NCI-H1436 (cell line): ENCODE data around the gene CST11.
"Not testable (repeated sequence)": the region's sequence is repeated elsewhere in the genome, so short reads cannot be mapped to it uniquely, and the experiment has no call there.

Source experiments
- DNase-seq: peaks from one replicate; lab custom pipeline; 2025; lab: John Stamatoyannopoulos, UW

Gene CST11

GRCh38 chr20:23452776-23453175 lies at the start of gene CST11:
CST11 (minus strand) TSS chr20:23452876; CDS start chr20:23452811, 65 bp downstream.
- DNase-seq: no peak

GRCh38 chr20:23501926-23502325 lies 49.2 kb upstream of the CST11 start:
- DNase-seq: no peak

- no peak for DNase-seq
Measured at GRCh38 chr20:23497536-23497935, 44.9 kb upstream of the CST11 start.

- DNase-seq: no peak
Measured at GRCh38 chr20:23493172-23493772, 40.6 kb upstream of the CST11 start.

- DNase-seq: no peak
Measured at GRCh38 chr20:23492292-23492691, 39.6 kb upstream of the CST11 start.

GRCh38 chr20:23490817-23491216 lies 38.1 kb upstream of the CST11 start, which contains the start of gene CST8:
CST8 (plus strand) TSS chr20:23491117; CDS start chr20:23491668, 551 bp downstream.
- no peak for DNase-seq

GRCh38 chr20:23488996-23489395 lies 36.3 kb upstream of the CST11 start:
- no peak for DNase-seq

- DNase-seq: no peak
Measured at GRCh38 chr20:23488470-23488869, 35.8 kb upstream of the CST11 start.

GRCh38 chr20:23484081-23484480 lies 31.4 kb upstream of the CST11 start:
- no peak for DNase-seq

- no peak for DNase-seq
Measured at GRCh38 chr20:23482138-23482537, 29.5 kb upstream of the CST11 start.

GRCh38 chr20:23479043-23479442 lies 26.4 kb upstream of the CST11 start:
- no peak for DNase-seq

- no peak for DNase-seq
Measured at GRCh38 chr20:23477223-23477622, 24.5 kb upstream of the CST11 start.

- no peak for DNase-seq
Measured at GRCh38 chr20:23476015-23476754, 23.5 kb upstream of the CST11 start.

- no peak for DNase-seq
Measured at GRCh38 chr20:23475395-23475794, 22.7 kb upstream of the CST11 start.

- DNase-seq: not testable (repeated sequence)
Measured at GRCh38 chr20:23473293-23473692, 20.6 kb upstream of the CST11 start.

GRCh38 chr20:23472306-23472705 lies 19.6 kb upstream of the CST11 start:
- not testable (repeated sequence) for DNase-seq

GRCh38 chr20:23466961-23467360 lies 14.3 kb upstream of the CST11 start:
- not testable (repeated sequence) for DNase-seq

GRCh38 chr20:23461180-23461579 lies 8.5 kb upstream of the CST11 start:
- DNase-seq: no peak

- no peak for DNase-seq
Measured at GRCh38 chr20:23459461-23460150, 6.9 kb upstream of the CST11 start.

- no peak for DNase-seq
Measured at GRCh38 chr20:23456873-23457272, 4.2 kb upstream of the CST11 start.

- DNase-seq: no peak
Measured at GRCh38 chr20:23456409-23456808, 3.7 kb upstream of the CST11 start.

GRCh38 chr20:23455639-23456038 lies 3.0 kb upstream of the CST11 start:
- no peak for DNase-seq

- no peak for DNase-seq
Measured at GRCh38 chr20:23454816-23455215, 2.1 kb upstream of the CST11 start.
